AG04450 (cell line): ENCODE results near the gene RAB21. TPM values are rescaled to one million over a fixed set of nuclear protein-coding genes. Genes with fewer than 3 reads are reported as not detected.

Source experiments
- CTCF ChIA-PET: fragments of 300-600, 350-600 bp; formaldehyde crosslinking; extraction: SDS; loops from one replicate; lab custom pipeline; 2022; ENCODE audit warnings: antibody characterized with exemption, inconsistent platforms; lab: Charles Lee
- POLR2A ChIA-PET: fragments of 350-600 bp; formaldehyde crosslinking; extraction: SDS; loops from one replicate; lab custom pipeline; 2021; ENCODE audit warnings: antibody characterized with exemption, inconsistent platforms; lab: Yijun Ruan, JAX
- DNase-seq: peaks from one replicate; pipeline ENCODE4 v3.0.0-alpha.2; 2011; ENCODE audit warnings: low read depth, low spot score
- H3K27ac ChIP-seq: one replicate; pipeline ENCODE4 v1.5.1; 2012; ENCODE audit warnings: low read depth, low read length, control low read depth
- H3K27me3 ChIP-seq: one replicate; pipeline ENCODE4 v1.6.0; 2012; ENCODE audit warnings: low read length; ENCODE audit not compliant: control insufficient read depth, insufficient read depth
- H3K4me3 ChIP-seq: 2 replicates; pipeline ENCODE4 v1.5.1; 2011; ENCODE audit warnings: mild to moderate bottlenecking, low read depth, low read length, control low read depth
- H3K9me3 ChIP-seq: 2 replicates; pipeline ENCODE4 v1.5.1; 2012; ENCODE audit warnings: low read length; ENCODE audit not compliant: control insufficient read depth, insufficient read depth
- polyA plus RNA-seq: library from polyadenylated mRNA; depleted of rRNA; stranded (reverse); fragments of >200 nt; gene quantifications from 2 replicates; pipeline ENCODE4 v1.2.3, GENCODE V29; 2011; rRNA removed
- TF ChIP-seq, protein P1 (sequence below): IDR thresholded peaks from 2 replicates; pipeline ENCODE4 v1.5.1; 2011; ENCODE audit warnings: low read depth, low read length, control low read depth, inconsistent platforms

The RAB21 gene
- polyA plus RNA-seq, 1 experiment, result 18.6 TPM

DNA sequence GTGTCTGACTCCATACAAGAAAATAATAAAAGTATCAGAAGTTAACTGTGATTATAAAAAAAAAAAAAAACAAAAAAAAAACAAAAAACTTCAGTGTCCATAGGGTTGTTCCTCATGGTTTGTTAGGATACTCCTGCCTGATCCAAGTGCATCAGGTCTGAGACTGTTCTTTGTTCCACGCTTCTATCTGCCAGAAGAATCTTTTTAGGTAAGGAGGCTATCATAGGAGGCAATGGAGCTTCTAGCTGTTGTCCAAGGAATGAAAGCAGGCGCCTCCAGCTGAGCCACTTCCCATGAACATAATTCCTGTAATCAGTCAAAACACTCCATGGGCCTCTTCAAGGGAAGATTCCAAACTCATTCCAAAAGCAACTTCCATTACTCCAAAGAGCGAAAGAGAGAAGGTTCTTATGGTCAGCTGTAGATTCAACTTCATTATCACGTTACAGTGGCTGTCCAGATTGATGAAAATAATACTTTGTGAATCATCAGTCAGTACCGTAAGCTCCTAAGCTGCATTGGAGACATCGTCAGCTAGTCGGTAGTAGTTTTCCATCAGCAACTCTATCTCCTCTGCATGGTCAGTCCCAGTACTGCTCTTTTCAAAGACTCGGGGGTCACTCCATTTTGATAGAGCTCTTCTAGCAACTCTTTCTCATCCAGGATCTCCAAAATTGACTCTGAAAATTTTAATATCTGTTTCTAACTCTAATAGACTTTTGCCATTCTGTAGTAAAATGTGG is 94.6 kb downstream of the RAB21 start:
- no peak overlapping the region for H3K4me3 ChIP-seq
- H3K9me3 ChIP-seq, result no peaks in the 10 kb centered on the region
- H3K27ac ChIP-seq, result no peak overlapping the region
- ChIA-PET POLR2A (no interaction called here), CTCF (interaction anchor here (0.6 to 5.6 kb wide), 3 partner anchors 10 to 116 kb away, joined by 3 to 77 read pairs (median 4); no protein-coding TSS in a partner anchor)
- TF ChIP-seq, protein P1, sequence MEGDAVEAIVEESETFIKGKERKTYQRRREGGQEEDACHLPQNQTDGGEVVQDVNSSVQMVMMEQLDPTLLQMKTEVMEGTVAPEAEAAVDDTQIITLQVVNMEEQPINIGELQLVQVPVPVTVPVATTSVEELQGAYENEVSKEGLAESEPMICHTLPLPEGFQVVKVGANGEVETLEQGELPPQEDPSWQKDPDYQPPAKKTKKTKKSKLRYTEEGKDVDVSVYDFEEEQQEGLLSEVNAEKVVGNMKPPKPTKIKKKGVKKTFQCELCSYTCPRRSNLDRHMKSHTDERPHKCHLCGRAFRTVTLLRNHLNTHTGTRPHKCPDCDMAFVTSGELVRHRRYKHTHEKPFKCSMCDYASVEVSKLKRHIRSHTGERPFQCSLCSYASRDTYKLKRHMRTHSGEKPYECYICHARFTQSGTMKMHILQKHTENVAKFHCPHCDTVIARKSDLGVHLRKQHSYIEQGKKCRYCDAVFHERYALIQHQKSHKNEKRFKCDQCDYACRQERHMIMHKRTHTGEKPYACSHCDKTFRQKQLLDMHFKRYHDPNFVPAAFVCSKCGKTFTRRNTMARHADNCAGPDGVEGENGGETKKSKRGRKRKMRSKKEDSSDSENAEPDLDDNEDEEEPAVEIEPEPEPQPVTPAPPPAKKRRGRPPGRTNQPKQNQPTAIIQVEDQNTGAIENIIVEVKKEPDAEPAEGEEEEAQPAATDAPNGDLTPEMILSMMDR, result no peak
- no peaks in the 10 kb centered on the region for H3K27me3 ChIP-seq
- DNase-seq, result no peak

Other genes starting within 250 kb of the RAB21 start
- gene ZFC3H1, start 91.0 kb upstream of the RAB21 start, polyA plus RNA-seq, result 38.4 and 55.5 TPM in 2 replicates
- gene THAP2, start 90.6 kb upstream of the RAB21 start, polyA plus RNA-seq, result 3.3 and 6.1 TPM in 2 replicates
- gene TMEM19, start 68.8 kb upstream of the RAB21 start, polyA plus RNA-seq, result 18.8 and 23.3 TPM in 2 replicates
- gene TBC1D15, start 84.9 kb downstream of the RAB21 start, polyA plus RNA-seq, result 23.4 and 34.8 TPM in 2 replicates
- 0.04 TPM in 1 of 2 replicates, not detected in the other for gene TPH2, start 184.0 kb downstream of the RAB21 start, polyA plus RNA-seq